Hippocampal formation (tissue), 2 donors: ENCODE data around the gene CYSLTR2.
"Not testable (repeated sequence)": the region's sequence is repeated elsewhere in the genome, so short reads cannot be mapped to it uniquely, and the experiment has no call there.

Source experiments
- DNase-seq, 2 donors: peaks; one replicate each; lab custom pipeline; 2025; lab: John Stamatoyannopoulos, UW

Gene CYSLTR2

GRCh38 chr13:48644951-48645350, 8.8 kb upstream of the CYSLTR2 start:
- DNase-seq: no peak

- DNase-seq: no peak
Observed at GRCh38 chr13:48645845-48646244, 7.9 kb upstream of the CYSLTR2 start.

GRCh38 chr13:48646791-48647190, 6.9 kb upstream of the CYSLTR2 start:
- no peak for DNase-seq

GRCh38 chr13:48647625-48648024, 6.1 kb upstream of the CYSLTR2 start:
- no peak for DNase-seq

GRCh38 chr13:48648446-48648845, 5.3 kb upstream of the CYSLTR2 start:
- DNase-seq: no peak

- DNase-seq: no peak
Observed at GRCh38 chr13:48652851-48653471, 768 bp upstream of the CYSLTR2 start.

GRCh38 chr13:48654511-48654910, 782 bp downstream of the CYSLTR2 start:
- no peak for DNase-seq

- DNase-seq: no peak
Observed at GRCh38 chr13:48655291-48655690, 1.6 kb downstream of the CYSLTR2 start.

- DNase-seq: no peak
Observed at GRCh38 chr13:48656608-48657007, 2.9 kb downstream of the CYSLTR2 start.

GRCh38 chr13:48660361-48661076, 6.8 kb downstream of the CYSLTR2 start:
- DNase-seq: peak in 1 of 2 donors; percentile 15

- no peak for DNase-seq
Observed at GRCh38 chr13:48661107-48661506, 7.4 kb downstream of the CYSLTR2 start.

GRCh38 chr13:48662226-48662625, 8.5 kb downstream of the CYSLTR2 start:
- no peak for DNase-seq

GRCh38 chr13:48667136-48667535, 13.4 kb downstream of the CYSLTR2 start:
- DNase-seq: no peak

- not testable (repeated sequence) for DNase-seq
Observed at GRCh38 chr13:48671421-48671820, 17.7 kb downstream of the CYSLTR2 start.

GRCh38 chr13:48675247-48675646, 21.5 kb downstream of the CYSLTR2 start:
- no peak for DNase-seq

- DNase-seq: no peak
Observed at GRCh38 chr13:48678316-48678715, 24.6 kb downstream of the CYSLTR2 start.

GRCh38 chr13:48679941-48680680, 26.4 kb downstream of the CYSLTR2 start:
- no peak for DNase-seq

GRCh38 chr13:48680756-48681392, 27.1 kb downstream of the CYSLTR2 start:
- DNase-seq: no peak

GRCh38 chr13:48681905-48682304, 28.2 kb downstream of the CYSLTR2 start:
- DNase-seq: no peak

GRCh38 chr13:48682436-48682835, 28.7 kb downstream of the CYSLTR2 start:
- no peak for DNase-seq

- DNase-seq: no peak
Observed at GRCh38 chr13:48686636-48687210, 33.0 kb downstream of the CYSLTR2 start.

- no peak for DNase-seq
Observed at GRCh38 chr13:48687249-48687648, 33.5 kb downstream of the CYSLTR2 start.
